Neural crest cell (in vitro differentiated cells): ENCODE results near the gene CDK14. TPM values are rescaled to one million over a fixed set of nuclear protein-coding genes. Genes with fewer than 3 reads are reported as not detected.
"Not testable (repeated sequence)": the region's sequence is repeated elsewhere in the genome, so short reads cannot be mapped to it uniquely, and the experiment has no call there.

Experiments used
- DNase-seq: peaks from one replicate; pipeline ENCODE4 v3.0.0; 2021; ENCODE audit warnings: low read depth, mixed read lengths, low spot score
- H3K27ac Mint-ChIP-seq: one replicate; pipeline ENCODE4 v1.8.0; 2021; ENCODE audit warnings: mild to moderate bottlenecking, mixed read lengths; ENCODE audit not compliant: unreplicated experiment
- H3K27me3 Mint-ChIP-seq: 2 replicates; pipeline ENCODE4 v1.8.0; 2021; ENCODE audit warnings: low read depth, mild to moderate bottlenecking, mixed read lengths
- H3K36me3 Mint-ChIP-seq: 2 replicates; pipeline ENCODE4 v1.8.0; 2021; ENCODE audit warnings: low read depth, mild to moderate bottlenecking, mixed read lengths
- H3K4me1 Mint-ChIP-seq: 2 replicates; pipeline ENCODE4 v1.8.0; 2021; ENCODE audit warnings: mixed read lengths
- H3K4me3 Mint-ChIP-seq: one replicate; pipeline ENCODE4 v1.8.0; 2021; ENCODE audit warnings: mild to moderate bottlenecking, mixed read lengths
- H3K9me3 Mint-ChIP-seq: 2 replicates; pipeline ENCODE4 v1.8.0; 2021; ENCODE audit warnings: mixed read lengths
- total RNA-seq: library from RNA; stranded (reverse); gene quantifications from 2 replicates; pipeline ENCODE4 v1.2.1, GENCODE V29; 2021
- TF ChIP-seq, protein P1 (sequence below): fragments of 200-600 bp; sonication (generic); conservative IDR thresholded peaks from 2 replicates; pipeline ENCODE4 v1.5.0; 2021; ENCODE audit warnings: antibody characterized with exemption, mild to moderate bottlenecking

The CDK14 gene
- total RNA-seq, 1 donor from 2014 or later, result 49.6 TPM

DNA sequence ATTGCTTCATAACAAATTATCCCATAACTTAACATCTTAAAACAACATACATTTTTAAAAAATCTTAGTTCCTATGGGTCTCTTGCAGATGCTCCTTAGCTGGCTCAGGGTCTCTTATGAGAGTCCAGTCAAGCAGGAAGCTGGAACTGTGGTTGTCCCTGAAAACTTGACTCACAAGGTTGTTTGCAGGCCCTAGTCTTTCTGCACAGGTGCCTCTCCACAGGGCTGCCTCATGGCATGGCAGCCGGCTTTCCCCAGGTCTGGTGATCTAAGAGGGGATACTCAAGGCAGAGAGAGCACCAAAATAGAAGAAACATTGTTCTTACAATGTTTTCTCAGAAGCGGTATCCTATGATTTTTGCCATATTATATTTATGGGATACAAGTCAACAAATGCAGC is 127.1 kb downstream of the CDK14 start:
- H3K36me3 Mint-ChIP-seq, result no peaks in the 10 kb centered on the region
- DNase-seq, result no peak
- no peak overlapping the region for H3K4me3 Mint-ChIP-seq
- TF ChIP-seq, protein P1, sequence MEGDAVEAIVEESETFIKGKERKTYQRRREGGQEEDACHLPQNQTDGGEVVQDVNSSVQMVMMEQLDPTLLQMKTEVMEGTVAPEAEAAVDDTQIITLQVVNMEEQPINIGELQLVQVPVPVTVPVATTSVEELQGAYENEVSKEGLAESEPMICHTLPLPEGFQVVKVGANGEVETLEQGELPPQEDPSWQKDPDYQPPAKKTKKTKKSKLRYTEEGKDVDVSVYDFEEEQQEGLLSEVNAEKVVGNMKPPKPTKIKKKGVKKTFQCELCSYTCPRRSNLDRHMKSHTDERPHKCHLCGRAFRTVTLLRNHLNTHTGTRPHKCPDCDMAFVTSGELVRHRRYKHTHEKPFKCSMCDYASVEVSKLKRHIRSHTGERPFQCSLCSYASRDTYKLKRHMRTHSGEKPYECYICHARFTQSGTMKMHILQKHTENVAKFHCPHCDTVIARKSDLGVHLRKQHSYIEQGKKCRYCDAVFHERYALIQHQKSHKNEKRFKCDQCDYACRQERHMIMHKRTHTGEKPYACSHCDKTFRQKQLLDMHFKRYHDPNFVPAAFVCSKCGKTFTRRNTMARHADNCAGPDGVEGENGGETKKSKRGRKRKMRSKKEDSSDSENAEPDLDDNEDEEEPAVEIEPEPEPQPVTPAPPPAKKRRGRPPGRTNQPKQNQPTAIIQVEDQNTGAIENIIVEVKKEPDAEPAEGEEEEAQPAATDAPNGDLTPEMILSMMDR, result no peak
- no peak overlapping the region for H3K27ac Mint-ChIP-seq
- peaks cover 51% of the 10 kb centered on the region for H3K4me1 Mint-ChIP-seq
- H3K27me3 Mint-ChIP-seq, result no peaks in the 10 kb centered on the region
- no peaks in the 10 kb centered on the region for H3K9me3 Mint-ChIP-seq

DNA sequence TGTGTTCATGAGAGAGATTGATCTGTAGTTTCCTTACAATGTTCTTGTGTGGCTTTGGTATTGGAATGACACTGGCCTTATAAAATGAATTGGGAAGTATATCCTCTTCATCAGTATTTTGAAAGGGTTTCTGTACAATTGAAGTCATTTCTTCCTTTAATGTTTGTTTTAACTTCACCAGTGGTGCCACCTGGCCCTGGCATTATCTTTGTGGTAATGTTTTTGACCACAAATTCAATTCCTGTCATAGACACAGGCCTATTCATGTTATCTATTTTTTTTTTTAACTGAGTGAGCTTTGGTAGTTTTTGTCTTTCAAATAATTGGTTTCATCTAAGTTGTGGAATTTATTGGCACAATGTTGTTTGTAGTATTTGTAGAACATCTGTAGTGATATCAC is 127.7 kb downstream of the CDK14 start:
- TF ChIP-seq, protein P1, result no peak
- Mint-ChIP-seq H3K9me3 (no peaks in the 10 kb centered on the region), H3K4me3 (no peak overlapping the region), H3K27me3 (no peaks in the 10 kb centered on the region), H3K36me3 (no peaks in the 10 kb centered on the region), H3K27ac (no peak overlapping the region), H3K4me1 (peaks cover 46% of the 10 kb centered on the region)
- DNase-seq, result no peak

DNA sequence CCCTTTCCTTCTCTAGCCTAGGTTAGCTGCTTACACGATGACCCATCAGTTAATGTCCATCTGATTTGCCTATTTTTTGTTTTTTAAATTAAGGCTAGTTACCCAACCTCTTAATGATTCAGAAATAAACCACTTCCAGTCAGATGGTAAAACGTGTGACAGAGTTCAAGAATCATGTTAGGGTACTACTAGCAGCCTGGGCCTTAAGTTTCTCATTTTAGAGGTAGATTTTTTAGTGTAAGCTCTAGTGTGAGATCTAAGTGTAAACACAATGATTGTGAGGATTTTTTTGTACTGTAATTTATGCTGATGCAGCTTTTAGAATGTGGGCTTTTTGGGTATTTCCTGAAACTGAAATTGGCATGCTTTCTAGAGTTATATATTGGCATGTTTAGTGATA is 130.0 kb downstream of the CDK14 start:
- peak overlapping the region; percentile 20 for H3K4me3 Mint-ChIP-seq
- H3K36me3 Mint-ChIP-seq, result peaks cover 11% of the 10 kb centered on the region
- no peaks in the 10 kb centered on the region for H3K27me3 Mint-ChIP-seq
- no peak for DNase-seq
- no peak overlapping the region for H3K27ac Mint-ChIP-seq
- no peaks in the 10 kb centered on the region for H3K9me3 Mint-ChIP-seq
- H3K4me1 Mint-ChIP-seq, result peaks cover 36% of the 10 kb centered on the region
- TF ChIP-seq, protein P1, result no peak

- H3K9me3 Mint-ChIP-seq, result peaks cover 3% of the 10 kb centered on the region
- no peak overlapping the region for H3K27ac Mint-ChIP-seq
- H3K36me3 Mint-ChIP-seq, result peaks cover 16% of the 10 kb centered on the region
- peaks cover 30% of the 10 kb centered on the region for H3K4me1 Mint-ChIP-seq
- no peak for DNase-seq
- peak overlapping the region; percentile 20 for H3K4me3 Mint-ChIP-seq
- H3K27me3 Mint-ChIP-seq, result no peaks in the 10 kb centered on the region
- TF ChIP-seq, protein P1, result no peak
Observed at GRCh38 chr7:90726623-90727022, 130.5 kb downstream of the CDK14 start.

DNA sequence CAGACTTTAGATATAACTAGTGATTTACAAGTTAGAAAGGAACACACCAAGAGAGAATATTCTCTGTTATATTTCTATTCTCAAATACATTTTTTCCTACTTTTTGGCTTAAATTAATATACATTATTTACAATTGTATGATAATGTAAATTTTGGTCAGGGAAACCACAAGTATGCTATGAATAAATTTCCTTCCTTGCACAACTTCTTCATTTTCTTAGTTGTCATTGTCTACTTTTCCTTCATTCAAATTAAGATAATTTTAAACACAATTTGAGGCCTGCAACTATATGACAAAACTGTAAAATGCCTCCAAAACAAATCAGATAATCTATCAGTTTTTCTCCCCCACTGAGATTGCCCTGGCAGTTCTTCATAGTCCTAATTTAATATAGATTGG is 131.3 kb downstream of the CDK14 start:
- DNase-seq, result no peak
- no peak overlapping the region for H3K4me3 Mint-ChIP-seq
- H3K27me3 Mint-ChIP-seq, result no peaks in the 10 kb centered on the region
- H3K36me3 Mint-ChIP-seq, result peaks cover 24% of the 10 kb centered on the region
- peak overlapping the region; percentile 66 for H3K27ac Mint-ChIP-seq
- peaks cover 5% of the 10 kb centered on the region for H3K9me3 Mint-ChIP-seq
- TF ChIP-seq, protein P1, result no peak
- H3K4me1 Mint-ChIP-seq, result peaks cover 28% of the 10 kb centered on the region

- DNase-seq, result no peak
- Mint-ChIP-seq H3K4me1 (peaks cover 28% of the 10 kb centered on the region), H3K27me3 (no peaks in the 10 kb centered on the region), H3K27ac (no peak overlapping the region), H3K4me3 (no peak overlapping the region), H3K36me3 (peaks cover 36% of the 10 kb centered on the region), H3K9me3 (peaks cover 14% of the 10 kb centered on the region)
- TF ChIP-seq, protein P1, result no peak
Observed at GRCh38 chr7:90728568-90728967, 132.4 kb downstream of the CDK14 start.

GRCh38 chr7:90735611-90736280 is 139.6 kb downstream of the CDK14 start:
- H3K9me3 Mint-ChIP-seq, result peaks cover 21% of the 10 kb centered on the region
- H3K4me3 Mint-ChIP-seq, DNase-seq, H3K4me1 Mint-ChIP-seq, H3K27me3 Mint-ChIP-seq: not testable (repeated sequence)
- peaks cover 45% of the 10 kb centered on the region for H3K36me3 Mint-ChIP-seq
- peak overlapping the region; percentile 50 for H3K27ac Mint-ChIP-seq
